CD14-positive monocyte (primary cell): ENCODE results near the gene MIDN. TPM values are rescaled to one million over a fixed set of nuclear protein-coding genes. Genes with fewer than 3 reads are reported as not detected.

ENCODE experiments used
- DNase-seq, 3 donors: peaks; one replicate each; pipeline ENCODE4 v3.0.0-alpha.2; 2011 to 2022
- H2AFZ ChIP-seq: 2 replicates; pipeline ENCODE4 v1.6.0; 2012; ENCODE audit warnings: mild to moderate bottlenecking, low read depth, low read length, inconsistent platforms; ENCODE audit not compliant: insufficient read depth, poor library complexity, severe bottlenecking
- H3K27ac ChIP-seq, 2 donors: 1 replicate in 1 of 2; 2 replicates in 1 of 2; pipeline ENCODE4 v1.5.1; 2012 to 2013; ENCODE audit warnings: low read length in 2 of 2, control low read depth in 1 of 2, inconsistent platforms in 1 of 2, low read depth in 1 of 2, mild to moderate bottlenecking in 1 of 2
- H3K27me3 ChIP-seq, 2 donors: one replicate each; pipeline versions ENCODE4 v1.6.0 to v1.6.1; 2011 to 2013; ENCODE audit warnings: low read length in 2 of 2; ENCODE audit not compliant: control insufficient read depth in 2 of 2, insufficient read depth in 2 of 2
- H3K36me3 ChIP-seq, 2 donors: replicated peaks in 1 of 2; 1 replicate in 1 of 2; 2 replicates in 1 of 2; pipeline versions ENCODE4 v1.5.1 to v1.6.1; 2012 to 2013; ENCODE audit warnings: low read length in 2 of 2, control low read depth in 1 of 2, inconsistent platforms in 1 of 2, mild to moderate bottlenecking in 1 of 2; ENCODE audit not compliant: insufficient read depth in 2 of 2, control insufficient read depth in 1 of 2
- H3K4me1 ChIP-seq, 2 donors: 1 replicate in 1 of 2; 2 replicates in 1 of 2; pipeline versions ENCODE4 v1.5.1 to v1.6.1; 2012 to 2013; ENCODE audit warnings: low read length in 2 of 2, control low read depth in 1 of 2, inconsistent platforms in 1 of 2, mild to moderate bottlenecking in 1 of 2, moderate library complexity in 1 of 2; ENCODE audit not compliant: insufficient read depth in 2 of 2, control insufficient read depth in 1 of 2
- H3K4me2 ChIP-seq: replicated peaks from 2 replicates; pipeline ENCODE3; 2012; ENCODE audit warnings: low read length, moderate library complexity, mild to moderate bottlenecking; ENCODE audit not compliant: poor library complexity, severe bottlenecking; ENCODE audit errors: extremely low read depth
- H3K4me3 ChIP-seq, 3 experiments: fragments of 200-600 bp in 1 of 3; sonication (generic) in 1 of 3; replicated peaks in 1 of 3; 1 replicate in 2 of 3; 2 replicates in 1 of 3; pipeline ENCODE4 v1.5.1; 2011 to 2013; ENCODE audit warnings: low read length in 3 of 3, mild to moderate bottlenecking in 3 of 3, control low read depth in 2 of 3, low read depth in 2 of 3, inconsistent platforms in 1 of 3, moderate library complexity in 1 of 3
- H3K79me2 ChIP-seq: 2 replicates; pipeline ENCODE4 v1.6.0; 2012; ENCODE audit warnings: mild to moderate bottlenecking, control low read depth, inconsistent platforms, low read length, moderate library complexity; ENCODE audit not compliant: insufficient read depth
- H3K9ac ChIP-seq: 2 replicates; pipeline ENCODE4 v1.6.0; 2017; ENCODE audit warnings: low read length, mild to moderate bottlenecking; ENCODE audit not compliant: insufficient read depth, poor library complexity, severe bottlenecking
- H3K9me3 ChIP-seq, 2 donors: replicated peaks in 1 of 2; 1 replicate in 1 of 2; 2 replicates in 1 of 2; pipeline versions ENCODE4 v1.5.1 to v1.6.1; 2012 to 2013; ENCODE audit warnings: low read length in 2 of 2, control low read depth in 1 of 2; ENCODE audit not compliant: control insufficient read depth in 1 of 2, insufficient read depth in 1 of 2
- H4K20me1 ChIP-seq: 2 replicates; pipeline ENCODE4 v1.6.0; 2012; ENCODE audit warnings: mild to moderate bottlenecking, low read length, control low read depth, moderate library complexity; ENCODE audit not compliant: insufficient read depth
- H3K27ac Mint-ChIP-seq, 7 donors: one replicate each; pipeline ENCODE4 v1.8.0; 2020; ENCODE audit warnings: mild to moderate bottlenecking in 7 of 7, mixed read lengths in 7 of 7, moderate library complexity in 6 of 7, inconsistent platforms in 2 of 7
- H3K27me3 Mint-ChIP-seq, 3 donors: one replicate each; pipeline ENCODE4 v1.8.0; 2021 to 2022; ENCODE audit warnings: low read depth in 3 of 3, mild to moderate bottlenecking in 3 of 3, mixed read lengths in 3 of 3, moderate library complexity in 3 of 3, inconsistent platforms in 1 of 3
- H3K36me3 Mint-ChIP-seq, 2 donors: one replicate each; pipeline ENCODE4 v1.8.0; 2020; ENCODE audit warnings: mixed read lengths in 2 of 2, inconsistent platforms in 1 of 2, mild to moderate bottlenecking in 1 of 2
- H3K4me1 Mint-ChIP-seq: one replicate; pipeline ENCODE4 v1.8.0; 2020; ENCODE audit warnings: mild to moderate bottlenecking, mixed read lengths
- H3K4me3 Mint-ChIP-seq, 2 donors: one replicate each; pipeline ENCODE4 v1.8.0; 2020; ENCODE audit warnings: mild to moderate bottlenecking in 2 of 2, mixed read lengths in 2 of 2, moderate library complexity in 1 of 2
- H3K9me3 Mint-ChIP-seq, 7 donors: one replicate each; pipeline ENCODE4 v1.8.0; 2020 to 2022; ENCODE audit warnings: mixed read lengths in 7 of 7, mild to moderate bottlenecking in 6 of 7, moderate library complexity in 6 of 7, inconsistent platforms in 2 of 7
- CTCF ChIP-seq: fragments of 200-600 bp; IDR thresholded peaks from one replicate; pipeline ENCODE4 v1.8.0; 2022; ENCODE audit warnings: antibody characterized with exemption, mild to moderate bottlenecking
- WGBS: methylation state at CpG from one replicate; pipeline ENCODE4 v1.1.5; 2013; ENCODE audit warnings: missing lambda C conversion rate; ENCODE audit not compliant: insufficient coverage; 5-methylcytosine and 5-hydroxymethylcytosine counted together
- intact Hi-C, 2 donors: fragments of 100-400 bp; cut with micrococcal nuclease; formaldehyde crosslinking; loops; one replicate each; pipeline versions ENCODE4 v1.15.0 to v1.15.1; 2023
- polyA plus RNA-seq, 3 donors: library from polyadenylated mRNA; depleted of rRNA in 1 of 3; unstranded in 2 of 3; stranded (reverse) in 1 of 3; fragments of 300-500 nt in 2 of 3; fragments of >200 nt in 1 of 3; fragmentation: Illumina TruSeq in 2 of 3; gene quantifications; 1 replicate in 2 of 3; 2 replicates in 1 of 3; pipeline ENCODE4 v1.2.3, GENCODE V29; 2012 to 2021

MIDN gene
- polyA plus RNA-seq, 3 donors, result 5.6 to 301 (median 11.0) TPM

- Mint-ChIP-seq H3K27me3 (peaks cover 0 to 3% (median 1%) of the 10 kb centered on the region in 3 donors), H3K36me3 (peaks cover 17 to 52% of the 10 kb centered on the region in 2 donors), H3K4me3 (no peak overlapping the region), H3K9me3 (no peaks in the 10 kb centered on the region), H3K27ac (no peak overlapping the region), H3K4me1 (no peaks in the 10 kb centered on the region)
- H3K4me1 ChIP-seq, result peaks cover under 1% of the 10 kb centered on the region in 2 donors
- no peak overlapping the region for H2AFZ ChIP-seq
- H3K9ac ChIP-seq, result no peak overlapping the region
- H3K27ac ChIP-seq, result no peak overlapping the region
- H3K79me2 ChIP-seq, result peaks cover 42% of the 10 kb centered on the region
- intact Hi-C loops, result no loop called here
- no peak for TF ChIP-seq CTCF
- no peaks in the 10 kb centered on the region for H3K9me3 ChIP-seq
- 97% methylated on average over 19 of the region's 19 CpGs for WGBS
- DNase-seq, result no peak
- H3K4me2 ChIP-seq, result no peak overlapping the region
- peaks cover 46 to 67% of the 10 kb centered on the region in 2 donors for H3K36me3 ChIP-seq
- peaks cover 96% of the 10 kb centered on the region for H4K20me1 ChIP-seq
- H3K27me3 ChIP-seq, result no peaks in the 10 kb centered on the region
- H3K4me3 ChIP-seq, result no peak overlapping the region
These were observed 28.5 kb upstream of the MIDN start for GRCh38 chr19:1219786-1220476.

DNA sequence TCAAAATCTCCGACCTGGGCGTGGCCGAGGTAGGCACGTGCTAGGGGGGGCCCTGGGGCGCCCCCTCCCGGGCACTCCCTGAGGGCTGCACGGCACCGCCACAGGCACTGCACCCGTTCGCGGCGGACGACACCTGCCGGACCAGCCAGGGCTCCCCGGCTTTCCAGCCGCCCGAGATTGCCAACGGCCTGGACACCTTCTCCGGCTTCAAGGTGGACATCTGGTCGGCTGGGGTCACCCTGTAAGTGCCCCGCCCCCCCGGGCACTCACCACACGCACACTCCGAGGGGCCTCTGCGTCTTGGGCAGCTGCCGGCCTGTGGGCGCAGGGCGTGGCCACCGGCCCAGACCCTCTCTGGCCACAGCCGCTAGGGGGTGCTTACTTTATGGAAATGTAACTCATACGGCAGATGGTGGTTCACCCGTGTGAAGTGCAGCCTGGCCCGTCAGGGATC, 27.9 kb upstream of the MIDN start:
- no peak overlapping the region for H3K4me3 Mint-ChIP-seq
- Histone ChIP-seq H3K4me1 (no peaks in the 10 kb centered on the region), H3K4me3 (no peak overlapping the region), H3K9ac (no peak overlapping the region), H3K79me2 (peaks cover 37% of the 10 kb centered on the region), H3K36me3 (peaks cover 46 to 68% of the 10 kb centered on the region in 2 donors), H3K9me3 (no peaks in the 10 kb centered on the region), H2AFZ (no peak overlapping the region), H4K20me1 (peaks cover 95% of the 10 kb centered on the region), H3K27ac (no peak overlapping the region), H3K27me3 (no peaks in the 10 kb centered on the region), H3K4me2 (no peak overlapping the region)
- WGBS, result 98% methylated on average over 31 of the region's 33 CpGs
- no peak overlapping the region for H3K27ac Mint-ChIP-seq
- DNase-seq, result no peak
- H3K9me3 Mint-ChIP-seq, result no peaks in the 10 kb centered on the region
- no peak for TF ChIP-seq CTCF
- peaks cover 17 to 55% of the 10 kb centered on the region in 2 donors for H3K36me3 Mint-ChIP-seq
- intact Hi-C loops, result no loop called here
- peaks cover 0 to 3% (median 2%) of the 10 kb centered on the region in 3 donors for H3K27me3 Mint-ChIP-seq
- no peaks in the 10 kb centered on the region for H3K4me1 Mint-ChIP-seq
